CD4-positive, CD25-positive, alpha-beta regulatory T cell (primary cell): ENCODE data around the gene RPS24. TPM values are rescaled to one million over a fixed set of nuclear protein-coding genes. Genes with fewer than 3 reads are reported as not detected.
A peak's percentile ranks its signal among the peaks of the same experiment; 100 is the strongest.

Experiments used
- ATAC-seq, 2 donors: fragments of 150-1000 bp; cut with Tn5 transposase; one replicate each; pipeline ENCODE4 v1.10.0; 2021; ENCODE audit warnings: low read depth in 2 of 2, moderate number of reproducible peaks in 2 of 2, moderate library complexity in 1 of 2
- DNase-seq, 3 donors: peaks; one replicate each; pipeline versions ENCODE4 v3.0.0 to v3.0.0-alpha.2; 2012 to 2022; ENCODE audit warnings: mixed read lengths in 1 of 3
- H3K27ac ChIP-seq: one replicate; pipeline ENCODE4 v1.7.0; 2013; ENCODE audit warnings: mild to moderate bottlenecking, low read length; ENCODE audit not compliant: insufficient read depth, poor library complexity, severe bottlenecking
- H3K27me3 ChIP-seq: one replicate; pipeline ENCODE4 v1.7.0; 2013; ENCODE audit warnings: low read length; ENCODE audit not compliant: control insufficient read depth, insufficient read depth
- H3K36me3 ChIP-seq: one replicate; pipeline ENCODE4 v1.7.0; 2013; ENCODE audit warnings: mild to moderate bottlenecking, low read length, moderate library complexity; ENCODE audit not compliant: control insufficient read depth, insufficient read depth
- H3K4me1 ChIP-seq: 2 replicates; pipeline ENCODE4 v1.7.0; 2013; ENCODE audit warnings: mild to moderate bottlenecking, low read length; ENCODE audit not compliant: insufficient read depth, control insufficient read depth, poor library complexity, severe bottlenecking
- H3K4me3 ChIP-seq: one replicate; pipeline ENCODE4 v1.7.0; 2013; ENCODE audit warnings: low read depth, mild to moderate bottlenecking, low read length, moderate library complexity
- H3K9me3 ChIP-seq, 2 experiments: 1 replicate in 1 of 2; 2 replicates in 1 of 2; pipeline ENCODE4 v1.7.0; 2013; ENCODE audit warnings: low read length in 2 of 2, mild to moderate bottlenecking in 1 of 2, moderate library complexity in 1 of 2; ENCODE audit not compliant: control insufficient read depth in 2 of 2
- H3K27ac Mint-ChIP-seq, 3 donors: one replicate each; pipeline ENCODE4 v1.8.0; 2020 to 2022; ENCODE audit warnings: mild to moderate bottlenecking in 3 of 3, mixed read lengths in 3 of 3, moderate library complexity in 2 of 3
- H3K27me3 Mint-ChIP-seq: one replicate; pipeline ENCODE4 v1.8.0; 2022; ENCODE audit warnings: mild to moderate bottlenecking, mixed read lengths
- H3K36me3 Mint-ChIP-seq: one replicate; pipeline ENCODE4 v1.8.0; 2020; ENCODE audit warnings: mixed read lengths
- H3K4me1 Mint-ChIP-seq, 4 donors: one replicate each; pipeline ENCODE4 v1.8.0; 2020 to 2022; ENCODE audit warnings: mixed read lengths in 4 of 4, mild to moderate bottlenecking in 1 of 4
- H3K4me3 Mint-ChIP-seq, 4 donors: one replicate each; pipeline ENCODE4 v1.8.0; 2020 to 2022; ENCODE audit warnings: mild to moderate bottlenecking in 4 of 4, mixed read lengths in 4 of 4, moderate library complexity in 3 of 4
- H3K9me3 Mint-ChIP-seq, 7 donors: one replicate each; pipeline ENCODE4 v1.8.0; 2020 to 2022; ENCODE audit warnings: mixed read lengths in 7 of 7, mild to moderate bottlenecking in 3 of 7, moderate library complexity in 2 of 7
- polyA plus RNA-seq, 4 donors: library from polyadenylated mRNA; unstranded; fragments of 300-500 nt; fragmentation: Illumina TruSeq; gene quantifications; one replicate each; pipeline ENCODE4 v1.2.3, GENCODE V29; 2021
- total RNA-seq: library from RNA; stranded (reverse); gene quantifications from one replicate; pipeline ENCODE4 v1.2.3, GENCODE V29; 2022

RPS24 gene
- total and polyA plus RNA-seq, 5 donors from 2014 or later, result 852 to 1,300 (median 1,120) TPM

- peaks cover 64% of the 10 kb centered on the region for H3K36me3 ChIP-seq
- no peak for ATAC-seq
- no peaks in the 10 kb centered on the region for H3K4me1 ChIP-seq
- peaks cover 69% of the 10 kb centered on the region for H3K36me3 Mint-ChIP-seq
- DNase-seq, result no peak
- no peaks in the 10 kb centered on the region for H3K27me3 ChIP-seq
- H3K27ac Mint-ChIP-seq, result peak overlapping the region in 1 of 3 donors; percentile 16
- no peak overlapping the region for H3K4me3 Mint-ChIP-seq
- peaks cover 0 to 4% (median under 1%) of the 10 kb centered on the region in 4 donors for H3K4me1 Mint-ChIP-seq
- H3K9me3 ChIP-seq, result no peaks in the 10 kb centered on the region
- H3K27me3 Mint-ChIP-seq, result no peaks in the 10 kb centered on the region
- H3K4me3 ChIP-seq, result no peak overlapping the region
- H3K27ac ChIP-seq, result no peak overlapping the region
- H3K9me3 Mint-ChIP-seq, result no peaks in the 10 kb centered on the region
Observed at GRCh38 chr10:78000956-78001472, 32.6 kb upstream of the RPS24 start.

GRCh38 chr10:78002541-78003288, 30.9 kb upstream of the RPS24 start:
- H3K27me3 ChIP-seq, result no peaks in the 10 kb centered on the region
- H3K36me3 Mint-ChIP-seq, result peaks cover 70% of the 10 kb centered on the region
- H3K36me3 ChIP-seq, result peaks cover 78% of the 10 kb centered on the region
- ATAC-seq, result no peak
- no peaks in the 10 kb centered on the region for H3K9me3 Mint-ChIP-seq
- H3K4me1 ChIP-seq, result no peaks in the 10 kb centered on the region
- no peaks in the 10 kb centered on the region for H3K9me3 ChIP-seq
- H3K27me3 Mint-ChIP-seq, result no peaks in the 10 kb centered on the region
- DNase-seq, result no peak
- H3K4me3 ChIP-seq, result no peak overlapping the region
- peaks cover 0 to 6% (median under 1%) of the 10 kb centered on the region in 4 donors for H3K4me1 Mint-ChIP-seq
- H3K4me3 Mint-ChIP-seq, result no peak overlapping the region
- H3K27ac ChIP-seq, result no peak overlapping the region
- H3K27ac Mint-ChIP-seq, result no peak overlapping the region

DNA sequence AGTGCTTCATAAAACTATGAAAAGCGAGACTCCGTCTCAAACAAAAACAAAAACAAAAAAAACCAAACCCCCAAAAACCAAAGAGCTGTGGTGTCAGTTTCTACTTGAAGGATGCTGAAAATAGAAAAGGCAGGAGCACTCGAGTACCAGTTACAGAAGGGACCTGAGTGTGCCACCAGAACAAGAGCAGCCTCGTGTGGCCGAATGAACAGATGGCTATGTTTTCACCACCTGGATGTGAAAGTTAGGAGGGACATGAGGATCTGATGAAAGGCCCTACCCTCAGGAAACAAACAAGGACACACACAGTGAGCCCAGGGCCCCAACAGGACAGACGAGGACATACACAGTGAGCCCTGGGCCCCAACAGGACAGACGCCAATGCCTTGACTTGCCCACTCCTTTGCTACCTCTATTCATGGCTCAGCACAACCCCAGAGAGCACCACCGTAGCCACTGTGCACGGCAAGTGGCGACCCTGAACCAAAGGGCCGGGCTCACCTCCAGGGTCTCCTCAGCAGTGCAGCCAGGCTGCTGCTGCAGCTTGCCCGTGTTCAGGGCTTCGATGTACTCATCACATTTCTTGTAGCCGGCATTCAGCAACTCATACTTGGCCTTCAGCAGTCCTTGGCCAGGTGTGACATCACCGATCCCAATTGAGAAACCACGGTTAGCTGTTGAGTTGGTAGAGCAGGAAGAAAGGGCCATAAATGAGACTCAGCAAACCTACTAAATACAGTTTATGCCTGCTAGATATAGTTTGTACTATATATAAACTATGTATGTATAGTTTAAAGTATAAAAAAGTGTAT, 29.2 kb upstream of the RPS24 start:
- Histone ChIP-seq H3K4me1 (no peaks in the 10 kb centered on the region), H3K9me3 (no peaks in the 10 kb centered on the region), H3K27me3 (no peaks in the 10 kb centered on the region), H3K4me3 (no peak overlapping the region), H3K27ac (no peak overlapping the region), H3K36me3 (peaks cover 87% of the 10 kb centered on the region)
- peaks cover 62% of the 10 kb centered on the region for H3K36me3 Mint-ChIP-seq
- DNase-seq (no peak), ATAC-seq (no peak)
- no peak overlapping the region for H3K27ac Mint-ChIP-seq
- H3K27me3 Mint-ChIP-seq, result no peaks in the 10 kb centered on the region
- H3K9me3 Mint-ChIP-seq, result no peaks in the 10 kb centered on the region
- peaks cover 0 to 6% (median under 1%) of the 10 kb centered on the region in 4 donors for H3K4me1 Mint-ChIP-seq
- no peak overlapping the region for H3K4me3 Mint-ChIP-seq

GRCh38 chr10:78007172-78007571, 26.5 kb upstream of the RPS24 start:
- H3K27ac ChIP-seq, result no peak overlapping the region
- H3K27ac Mint-ChIP-seq, result peak overlapping the region in 1 of 3 donors; percentile 35
- H3K4me3 Mint-ChIP-seq, result no peak overlapping the region
- peaks cover 67% of the 10 kb centered on the region for H3K36me3 Mint-ChIP-seq
- ATAC-seq (no peak), DNase-seq (no peak)
- H3K4me3 ChIP-seq, result no peak overlapping the region
- peaks cover 87% of the 10 kb centered on the region for H3K36me3 ChIP-seq
- H3K9me3 ChIP-seq, result no peaks in the 10 kb centered on the region
- no peaks in the 10 kb centered on the region for H3K4me1 ChIP-seq
- H3K4me1 Mint-ChIP-seq, result peaks cover 0 to 6% (median 0%) of the 10 kb centered on the region in 4 donors
- no peaks in the 10 kb centered on the region for H3K9me3 Mint-ChIP-seq
- H3K27me3 ChIP-seq, result no peaks in the 10 kb centered on the region
- H3K27me3 Mint-ChIP-seq, result no peaks in the 10 kb centered on the region

DNA sequence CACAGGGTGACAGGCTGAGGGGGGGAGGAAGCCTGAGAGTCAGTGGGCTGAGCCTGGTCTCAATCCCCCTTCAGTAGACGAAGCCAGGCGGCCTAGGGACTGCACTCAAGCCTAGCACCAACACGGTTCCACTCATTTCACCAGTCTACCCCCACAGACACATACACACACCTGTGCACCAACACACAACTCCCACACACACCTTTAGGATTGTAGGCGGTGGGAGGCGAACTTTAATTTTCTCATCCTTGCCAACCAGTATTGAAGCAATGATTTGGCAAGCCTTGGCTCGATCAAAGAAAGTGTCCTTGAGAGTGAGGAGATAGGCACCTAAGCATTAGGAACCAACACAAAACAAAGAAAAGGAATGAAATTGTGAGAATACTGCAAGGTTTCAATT, 24.0 kb upstream of the RPS24 start:
- peaks cover 61% of the 10 kb centered on the region for H3K36me3 Mint-ChIP-seq
- no peaks in the 10 kb centered on the region for H3K27me3 ChIP-seq
- no peaks in the 10 kb centered on the region for H3K27me3 Mint-ChIP-seq
- no peak for ATAC-seq
- no peaks in the 10 kb centered on the region for H3K4me1 ChIP-seq
- H3K27ac ChIP-seq, result no peak overlapping the region
- H3K4me3 ChIP-seq, result no peak overlapping the region
- H3K4me1 Mint-ChIP-seq, result peaks cover 0 to 6% (median 0%) of the 10 kb centered on the region in 4 donors
- no peak for DNase-seq
- no peaks in the 10 kb centered on the region for H3K9me3 ChIP-seq
- no peaks in the 10 kb centered on the region for H3K9me3 Mint-ChIP-seq
- no peak overlapping the region for H3K4me3 Mint-ChIP-seq
- no peak overlapping the region for H3K27ac Mint-ChIP-seq
- peaks cover 87% of the 10 kb centered on the region for H3K36me3 ChIP-seq

DNA sequence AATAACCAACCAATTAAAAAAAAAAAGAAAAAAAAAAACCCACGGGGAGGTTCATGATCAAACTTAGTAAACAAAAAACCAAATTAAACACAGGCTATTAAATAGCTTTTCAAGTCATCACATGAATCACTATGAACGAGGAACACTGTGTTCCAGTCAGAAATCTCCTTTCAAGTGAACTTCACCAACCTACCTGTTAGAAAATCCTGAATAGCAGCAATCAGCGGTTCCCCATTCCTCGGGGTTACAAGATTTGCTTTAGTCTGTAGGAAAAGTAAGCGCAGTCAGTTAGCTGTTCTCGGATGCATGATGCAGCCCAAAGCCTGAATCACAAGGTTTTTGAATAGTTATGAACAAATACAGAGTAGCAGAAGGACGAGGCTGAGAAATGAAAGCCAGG, 23.4 kb upstream of the RPS24 start:
- Mint-ChIP-seq H3K27me3 (no peaks in the 10 kb centered on the region), H3K9me3 (no peaks in the 10 kb centered on the region), H3K4me1 (peaks cover 0 to 6% (median 0%) of the 10 kb centered on the region in 4 donors), H3K4me3 (no peak overlapping the region), H3K27ac (peak overlapping the region in 1 of 3 donors; percentile 48), H3K36me3 (peaks cover 62% of the 10 kb centered on the region)
- Histone ChIP-seq H3K9me3 (no peaks in the 10 kb centered on the region), H3K27ac (no peak overlapping the region), H3K4me3 (no peak overlapping the region), H3K4me1 (no peaks in the 10 kb centered on the region), H3K36me3 (peaks cover 85% of the 10 kb centered on the region), H3K27me3 (no peaks in the 10 kb centered on the region)
- DNase-seq, result no peak
- no peak for ATAC-seq

- H3K36me3 ChIP-seq, result peaks cover 86% of the 10 kb centered on the region
- Mint-ChIP-seq H3K36me3 (peaks cover 55% of the 10 kb centered on the region), H3K9me3 (no peaks in the 10 kb centered on the region)
Observed at GRCh38 chr10:78011065-78011464, 22.6 kb upstream of the RPS24 start.

More at GRCh38 chr10:78011065-78011464, 22.6 kb upstream of the RPS24 start:
- Mint-ChIP-seq H3K27me3 (no peaks in the 10 kb centered on the region), H3K4me3 (no peak overlapping the region), H3K27ac (peak overlapping the region in 1 of 3 donors; percentile 48), H3K4me1 (peaks cover 0 to 6% (median 0%) of the 10 kb centered on the region in 4 donors)
- H3K27ac ChIP-seq, result no peak overlapping the region
- DNase-seq, result no peak
- no peak overlapping the region for H3K4me3 ChIP-seq
- H3K4me1 ChIP-seq, result no peaks in the 10 kb centered on the region
- no peaks in the 10 kb centered on the region for H3K9me3 ChIP-seq
- no peaks in the 10 kb centered on the region for H3K27me3 ChIP-seq
- no peak for ATAC-seq
